GM18498 (cell line): ENCODE measurements around the gene CELSR3.

Source experiments
- ATAC-seq: cut with Tn5 transposase; IDR thresholded peaks from one replicate; pipeline ENCODE4 v1.9.1; 2021; ENCODE audit warnings: mild to moderate bottlenecking, moderate library complexity; ENCODE audit not compliant: unreplicated experiment

The CELSR3 gene

GRCh38 chr3:48588230-48588629 lies 74.5 kb downstream of the CELSR3 start:
- ATAC-seq = no peak

GRCh38 chr3:48587686-48588085 lies 75.0 kb downstream of the CELSR3 start:
- no peak for ATAC-seq
